ENCODE data around the gene KRT72.
"Not testable (repeated sequence)": the region's sequence is repeated elsewhere in the genome, so short reads cannot be mapped to it uniquely, and the experiment has no call there.

The KRT72 gene

GRCh38 chr12:52606581-52607218 lies 5.4 kb upstream of the KRT72 start:
- no peak for DNase-seq (ENCODE audit: low read depth)

GRCh38 chr12:52606096-52606495 lies 4.8 kb upstream of the KRT72 start:
- no peak for DNase-seq (ENCODE audit: low read depth)

DNA sequence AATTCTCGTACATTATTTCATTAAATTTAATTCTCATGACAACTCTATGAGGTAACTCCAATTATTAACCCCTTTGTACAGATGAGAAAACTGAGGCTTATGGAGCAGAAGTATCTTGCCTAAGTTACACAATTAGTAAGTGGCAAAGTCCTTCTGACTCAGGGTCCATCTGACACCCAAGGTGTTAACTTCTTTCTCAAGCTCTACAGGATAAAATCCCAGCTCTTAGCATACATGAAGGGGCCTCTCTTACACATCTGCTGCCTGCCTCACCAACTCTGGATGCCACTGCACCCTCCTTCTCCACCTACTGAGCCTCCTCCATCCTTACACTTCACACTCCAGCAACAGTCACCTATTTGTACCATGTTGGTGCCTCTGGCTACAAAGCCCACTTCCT lies 4.3 kb upstream of the KRT72 start:
- no peak for DNase-seq (ENCODE audit: low read depth)

GRCh38 chr12:52604859-52605258 lies 3.6 kb upstream of the KRT72 start:
- no peak for DNase-seq (ENCODE audit: low read depth)

DNA sequence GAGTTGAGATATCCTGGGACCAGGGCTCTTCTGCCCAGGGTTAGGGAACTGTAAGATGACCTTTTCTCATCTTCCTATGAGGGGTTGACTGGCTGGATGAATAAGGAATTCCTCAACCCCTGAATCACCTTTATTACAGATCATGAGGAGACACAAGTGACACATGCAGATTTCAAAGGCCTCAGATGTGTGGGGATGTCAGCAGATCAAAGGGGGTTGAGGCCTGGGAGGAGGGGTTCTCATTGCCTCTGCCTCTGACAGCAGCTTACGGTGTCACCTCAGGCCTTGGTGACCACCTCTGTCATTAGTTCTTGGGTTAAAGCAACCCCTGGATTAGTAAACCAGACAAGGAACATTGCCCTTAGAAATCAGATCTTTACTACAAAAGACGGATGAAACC lies 2.1 kb upstream of the KRT72 start:
- no peak for DNase-seq (ENCODE audit: low read depth)

DNA sequence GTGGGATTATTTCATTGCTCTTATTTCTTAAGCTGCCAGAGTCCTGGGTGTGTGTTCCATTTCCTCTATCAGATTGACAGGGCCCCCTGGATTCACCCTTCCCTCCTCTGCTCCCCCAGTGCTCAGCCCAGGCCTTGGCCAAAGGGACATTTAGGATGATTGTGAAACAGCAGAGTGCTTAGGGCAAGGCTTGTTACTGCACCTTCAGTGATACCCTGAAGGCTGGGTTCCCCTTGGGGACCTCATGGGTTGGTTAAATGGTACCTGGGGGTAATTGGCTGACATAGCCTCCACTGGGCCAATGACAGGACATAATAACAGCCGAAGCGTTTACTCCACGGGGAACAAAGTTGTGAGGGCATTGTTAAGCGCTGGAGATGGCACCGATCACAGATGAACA lies 1.3 kb upstream of the KRT72 start:
- no peak for DNase-seq (ENCODE audit: low read depth)

DNA sequence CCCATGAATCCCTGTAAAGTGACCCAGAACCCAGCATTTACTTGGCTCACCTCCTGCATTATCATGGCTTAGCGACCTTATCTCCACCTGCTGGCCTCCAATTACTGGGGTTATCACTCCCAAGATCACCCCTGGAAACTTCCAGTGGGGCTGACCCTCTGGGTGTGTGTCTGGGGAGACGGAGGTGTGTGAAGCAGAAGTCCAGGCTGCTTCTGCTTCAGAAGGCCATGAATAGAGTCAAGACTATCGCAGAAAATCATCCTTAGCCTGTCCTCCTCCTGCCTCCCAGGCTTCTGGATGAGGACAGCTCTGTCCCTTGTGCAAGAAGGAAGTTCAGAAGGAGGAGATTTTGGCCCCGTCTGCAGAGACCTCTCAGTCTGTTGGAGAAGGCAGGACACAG lies 408 bp upstream of the KRT72 start:
- no peak for DNase-seq (ENCODE audit: low read depth)

DNA sequence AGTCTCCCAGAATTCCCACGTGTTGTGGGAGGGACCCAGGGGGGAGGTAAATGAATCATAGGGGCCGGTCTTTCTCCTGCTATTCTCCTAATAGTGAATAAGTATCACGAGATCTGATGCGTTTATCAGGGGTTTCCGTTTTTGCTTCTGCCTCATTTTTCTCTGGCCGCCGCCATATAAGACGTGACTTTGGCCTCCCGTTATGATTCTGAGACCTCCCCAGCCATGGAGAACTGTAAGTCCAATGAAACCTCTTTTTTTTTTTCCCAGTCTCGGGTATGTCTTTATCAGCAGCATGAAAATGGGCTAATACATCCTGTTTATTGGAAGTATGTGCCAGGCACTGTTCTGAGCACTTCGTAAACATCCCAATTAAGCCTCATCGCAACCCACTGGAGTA lies 788 bp downstream of the KRT72 start:
- DNase-seq (ENCODE audit: low read depth): no peak

DNA sequence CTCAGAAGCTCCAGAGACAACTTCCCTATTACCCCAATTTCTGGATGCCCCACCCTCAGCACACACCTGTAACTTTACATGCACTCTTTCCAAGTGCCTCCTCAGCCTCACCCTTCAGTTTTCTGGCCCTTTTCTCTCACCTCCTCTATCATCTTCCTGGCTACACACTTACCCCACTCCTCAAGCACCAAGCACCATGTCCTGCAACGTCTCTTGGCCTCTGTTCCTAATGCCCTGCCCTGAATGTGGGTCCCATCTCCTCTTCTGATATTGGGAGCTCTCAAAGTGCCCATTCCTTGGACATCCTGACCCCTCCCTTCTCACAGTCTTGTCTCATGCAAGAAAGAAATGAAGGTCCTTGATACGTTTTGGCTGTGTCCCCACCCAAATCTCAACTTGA lies 1.2 kb downstream of the KRT72 start:
- DNase-seq (ENCODE audit: low read depth): no peak

- DNase-seq (ENCODE audit: low read depth): no peak
These were observed 2.3 kb downstream of the KRT72 start for GRCh38 chr12:52598966-52599365.

GRCh38 chr12:52594237-52594636 lies 7.0 kb downstream of the KRT72 start:
- not testable (repeated sequence) for DNase-seq (ENCODE audit: low read depth)

GRCh38 chr12:52591521-52591920 lies 9.7 kb downstream of the KRT72 start:
- DNase-seq (ENCODE audit: low read depth): no peak

GRCh38 chr12:52590021-52590420 lies 11.2 kb downstream of the KRT72 start:
- no peak for DNase-seq (ENCODE audit: low read depth)

DNA sequence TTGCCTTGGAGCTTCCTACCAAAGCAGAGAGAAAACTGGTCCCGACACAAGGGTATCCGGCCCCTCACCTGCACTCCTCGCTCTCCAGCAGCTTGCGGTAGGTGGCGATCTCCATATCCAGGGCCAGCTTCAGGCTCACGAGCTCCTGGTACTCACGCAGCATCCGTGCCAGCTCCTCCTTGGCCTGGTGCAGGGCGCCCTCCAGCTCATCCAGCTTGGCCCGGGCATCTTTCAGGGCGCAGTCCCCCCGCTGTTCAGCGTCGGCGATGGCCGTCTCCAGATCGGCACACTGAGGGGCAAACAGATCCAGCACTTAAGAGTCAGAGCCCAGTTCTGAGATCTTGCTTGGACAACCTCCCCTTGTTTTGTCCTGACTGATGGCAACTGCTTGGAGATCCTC lies 13.7 kb downstream of the KRT72 start:
- no peak for DNase-seq (ENCODE audit: low read depth)

- peak; percentile 27 for DNase-seq (ENCODE audit: low read depth)
These were observed 15.3 kb downstream of the KRT72 start for GRCh38 chr12:52585946-52586345.

DNA sequence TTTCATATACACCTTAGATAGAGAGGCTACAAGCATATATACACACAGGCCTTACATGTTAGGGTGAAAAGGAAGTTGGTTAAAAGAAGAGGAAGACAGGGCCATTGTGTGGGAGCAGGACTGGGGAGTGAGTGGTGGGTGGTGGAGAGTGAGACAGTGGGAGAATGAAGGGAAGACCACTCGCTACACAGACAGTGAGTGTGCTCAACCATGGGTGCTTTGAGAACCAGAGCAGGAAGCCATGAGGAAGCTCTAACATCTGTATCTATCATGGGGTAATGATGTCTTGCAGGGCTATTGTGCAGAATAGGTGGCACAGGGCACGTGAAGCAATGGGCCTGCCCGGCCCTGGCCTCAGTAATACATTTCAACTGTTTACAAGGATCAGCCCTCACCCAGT lies 16.2 kb downstream of the KRT72 start:
- no peak for DNase-seq (ENCODE audit: low read depth)

DNA sequence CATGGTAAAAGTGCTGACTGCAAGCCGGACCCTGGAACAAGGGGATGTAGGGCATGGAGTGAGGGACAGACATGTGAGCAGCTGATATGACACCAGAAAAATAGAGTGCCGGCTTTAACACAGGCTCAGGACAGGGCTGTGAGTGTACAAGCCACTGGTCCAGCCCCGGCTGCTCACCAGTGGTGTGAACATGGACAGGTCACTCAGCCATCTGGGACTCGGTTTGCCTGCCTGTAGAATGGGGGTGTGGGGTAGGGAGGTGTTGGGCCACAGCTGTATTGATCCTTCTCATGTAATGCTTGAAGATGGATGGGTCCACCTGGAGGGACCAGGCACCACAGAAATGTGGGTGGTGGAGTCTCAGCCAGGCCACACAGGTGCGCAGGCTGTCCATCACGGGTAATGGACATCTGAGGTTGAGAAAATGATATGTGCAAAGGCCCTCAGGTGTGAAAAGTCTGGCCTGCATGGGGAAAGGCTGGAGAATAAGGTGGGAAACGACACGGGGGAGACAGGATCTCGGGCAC lies 17.0 kb downstream of the KRT72 start:
- DNase-seq (ENCODE audit: low read depth): no peak

DNA sequence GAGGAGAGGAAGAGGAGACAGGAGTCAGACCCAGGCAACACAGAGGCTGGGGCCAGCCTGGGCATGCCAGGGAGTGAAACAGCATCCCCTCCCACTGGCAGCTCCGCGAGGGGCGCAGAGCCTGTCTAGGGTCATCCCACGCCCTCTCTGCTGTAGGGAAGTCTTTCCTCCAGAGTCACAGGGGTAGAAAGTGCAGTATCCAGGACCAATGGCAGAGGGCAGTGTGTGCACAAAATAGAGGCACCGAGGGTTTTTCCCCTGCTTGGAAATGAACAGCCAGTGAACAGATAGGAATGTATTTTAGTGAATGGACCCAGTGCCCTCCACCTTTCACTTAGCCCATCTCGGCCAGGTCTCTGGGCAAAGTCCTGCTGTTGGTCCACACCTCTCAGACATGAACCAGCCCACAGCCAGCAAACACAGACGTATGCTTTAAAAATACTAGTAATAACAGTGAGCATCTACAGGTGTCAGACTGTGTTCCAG lies 18.2 kb downstream of the KRT72 start:
- DNase-seq (ENCODE audit: low read depth): peak; percentile 32

GRCh38 chr12:52582486-52582885 lies 18.8 kb downstream of the KRT72 start:
- no peak for DNase-seq (ENCODE audit: low read depth)

DNA sequence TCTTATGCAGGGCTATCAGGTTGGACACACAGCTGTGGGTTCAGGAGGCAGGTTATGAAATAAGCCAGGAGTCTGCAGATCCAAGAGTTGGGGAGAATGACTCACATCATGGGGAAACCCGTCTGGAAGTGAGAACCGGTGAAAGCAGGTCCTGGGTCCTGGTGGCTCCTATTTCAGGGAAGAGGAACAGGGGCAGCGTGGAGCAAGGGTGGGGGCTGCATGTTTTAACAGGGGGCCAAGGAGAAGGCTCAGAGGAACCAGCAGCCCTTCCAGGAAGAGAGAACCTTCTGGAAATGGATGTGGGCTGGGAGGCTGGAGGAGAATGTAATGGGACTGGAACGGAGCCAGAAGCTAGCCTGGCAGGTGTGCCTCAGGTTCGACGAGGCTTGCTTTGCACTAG lies 19.8 kb downstream of the KRT72 start:
- no peak for DNase-seq (ENCODE audit: low read depth)

DNA sequence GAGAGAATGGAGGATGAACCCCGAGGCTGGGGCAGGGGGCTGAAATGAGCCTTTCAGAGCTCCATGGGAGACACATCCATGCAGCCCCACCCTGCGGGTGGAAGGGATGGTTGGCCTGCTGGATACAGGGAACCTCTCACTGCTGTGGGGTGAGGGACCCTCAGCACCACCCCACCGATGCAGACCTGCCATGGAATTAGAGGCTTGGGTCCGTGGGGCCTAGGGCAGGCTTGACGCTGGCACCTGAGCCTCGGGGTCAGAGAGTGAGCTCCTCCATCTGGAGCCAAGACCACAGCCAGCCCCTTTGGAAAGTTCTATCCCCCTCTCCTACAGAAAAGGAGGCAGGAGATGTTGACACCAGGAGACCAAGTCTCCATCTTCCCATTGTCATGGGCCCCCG lies 20.2 kb downstream of the KRT72 start:
- no peak for DNase-seq (ENCODE audit: low read depth)

DNA sequence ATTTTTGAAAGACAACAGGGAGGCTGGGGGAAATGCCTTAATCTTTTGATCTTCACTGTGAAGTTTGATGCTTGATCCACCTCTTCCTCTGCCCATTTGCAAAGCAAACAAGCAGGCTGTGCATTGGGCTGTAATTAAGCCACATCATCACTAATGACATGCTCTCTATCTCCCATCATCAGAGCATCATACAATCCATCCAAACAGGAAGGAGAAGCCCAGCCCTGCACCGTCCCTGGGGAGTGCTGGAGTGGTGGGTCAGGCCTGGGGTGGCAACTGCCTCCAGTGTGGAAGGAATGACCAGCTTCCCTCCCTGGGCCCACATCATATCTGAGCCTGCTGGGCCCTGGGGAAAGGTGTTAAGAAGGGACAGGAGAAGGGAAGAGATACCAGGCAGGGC lies 20.8 kb downstream of the KRT72 start:
- DNase-seq (ENCODE audit: low read depth): no peak

DNA sequence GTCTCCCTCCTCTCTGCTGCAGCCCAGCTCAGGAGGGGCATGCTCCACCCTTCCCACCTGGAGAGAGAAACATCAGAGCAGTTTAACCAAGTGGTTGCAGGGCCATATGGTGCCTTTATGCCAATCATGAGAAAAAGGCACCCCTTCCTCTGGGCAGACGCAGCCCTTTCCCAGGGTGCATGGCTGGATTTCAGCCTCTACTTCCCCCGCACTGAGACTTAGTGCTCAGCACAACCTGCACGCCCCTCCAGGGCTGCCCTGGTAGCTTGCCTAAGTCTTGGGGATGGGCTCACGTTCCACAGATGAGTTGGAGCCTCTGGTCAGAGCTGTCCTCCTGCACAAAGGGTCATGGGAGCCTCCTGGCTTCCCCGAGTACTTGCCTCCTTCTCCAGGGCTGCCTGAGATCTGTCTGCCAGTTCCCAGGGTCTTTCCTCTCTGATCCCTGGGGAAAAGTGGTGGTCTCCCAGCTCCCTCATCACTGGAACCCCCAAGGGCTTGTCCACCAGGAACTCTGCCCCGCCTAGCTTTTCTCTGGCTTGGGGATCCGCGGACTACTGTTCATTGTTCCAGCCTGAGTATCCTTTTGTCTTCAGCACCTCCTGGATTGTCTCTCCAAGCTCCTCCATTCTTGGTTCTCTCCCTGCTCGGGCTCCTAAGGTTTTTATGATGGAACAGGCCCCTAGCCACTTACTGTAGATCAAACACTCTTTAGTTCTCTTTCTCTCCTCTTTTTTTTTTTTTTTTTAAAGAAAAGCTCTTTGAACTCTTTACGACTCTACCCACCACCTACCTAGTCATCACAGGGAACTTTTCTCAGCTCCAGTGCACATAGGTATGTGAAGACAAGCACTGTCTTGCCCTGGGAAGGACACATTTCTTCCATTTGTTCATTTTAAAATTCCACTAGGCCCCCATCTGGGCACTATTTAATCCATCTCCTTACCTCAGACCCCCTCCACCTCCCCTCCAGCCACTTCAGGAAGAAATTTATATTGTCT lies 21.5 kb downstream of the KRT72 start:
- DNase-seq (ENCODE audit: low read depth): no peak
